Astrocyte (in vitro differentiated cells and primary cell): Measurements from ENCODE around the gene CNDP2. TPM values are rescaled to one million over a fixed set of nuclear protein-coding genes. Genes with fewer than 3 reads are reported as not detected.
A peak's percentile ranks its signal among the peaks of the same experiment; 100 is the strongest.

Experiments used
- DNase-seq: peaks from one replicate; pipeline ENCODE4 v3.0.0-alpha.2; 2010; ENCODE audit warnings: low read depth
- FAIRE-seq: peaks from 2 replicates; lab custom pipeline; 2011; peaks lifted over from hg19 to GRCh38; lab: Jason Lieb, UNC
- H2AFZ ChIP-seq: 2 replicates; pipeline ENCODE4 v1.6.0; 2012; ENCODE audit warnings: low read depth, low read length, inconsistent platforms
- H3K27ac ChIP-seq: 2 replicates; pipeline ENCODE4 v1.5.1; 2011; ENCODE audit warnings: low read depth, low read length, inconsistent platforms
- H3K27me3 ChIP-seq: 2 replicates; pipeline ENCODE4 v1.6.0; 2011; ENCODE audit warnings: low read length, inconsistent platforms; ENCODE audit not compliant: insufficient read depth
- H3K36me3 ChIP-seq: 2 replicates; pipeline ENCODE4 v1.5.1; 2011; ENCODE audit warnings: low read length, inconsistent platforms; ENCODE audit not compliant: insufficient read depth
- H3K4me1 ChIP-seq: 2 replicates; pipeline ENCODE4 v1.5.1; 2011; ENCODE audit warnings: low read length, inconsistent platforms; ENCODE audit not compliant: insufficient read depth
- H3K4me2 ChIP-seq: 2 replicates; pipeline ENCODE4 v1.6.0; 2012; ENCODE audit warnings: low read length, inconsistent platforms
- H3K4me3 ChIP-seq: 2 replicates; pipeline ENCODE4 v1.5.1; 2011; ENCODE audit warnings: low read depth, mild to moderate bottlenecking, low read length, inconsistent platforms; ENCODE audit not compliant: insufficient read depth
- H3K79me2 ChIP-seq: 2 replicates; pipeline ENCODE4 v1.6.0; 2012; ENCODE audit warnings: mild to moderate bottlenecking, low read length, inconsistent platforms; ENCODE audit not compliant: insufficient read depth
- H3K9ac ChIP-seq: 2 replicates; pipeline ENCODE4 v1.6.0; 2012; ENCODE audit warnings: mild to moderate bottlenecking, low read length, inconsistent platforms
- H3K9me3 ChIP-seq: 2 replicates; pipeline ENCODE4 v1.5.1; 2012; ENCODE audit warnings: low read depth, mild to moderate bottlenecking, low read length, inconsistent platforms; ENCODE audit not compliant: insufficient read depth
- H4K20me1 ChIP-seq: 2 replicates; pipeline ENCODE4 v1.6.0; 2012; ENCODE audit warnings: low read length, inconsistent platforms; ENCODE audit not compliant: insufficient read depth
- H3K27ac Mint-ChIP-seq: one replicate; pipeline ENCODE4 v1.8.0; 2021; ENCODE audit warnings: mild to moderate bottlenecking, mixed read lengths; ENCODE audit not compliant: unreplicated experiment
- H3K27me3 Mint-ChIP-seq: one replicate; pipeline ENCODE4 v1.8.0; 2021; ENCODE audit warnings: low read depth, mixed read lengths; ENCODE audit not compliant: unreplicated experiment
- H3K36me3 Mint-ChIP-seq: one replicate; pipeline ENCODE4 v1.8.0; 2021; ENCODE audit warnings: low read depth, mixed read lengths; ENCODE audit not compliant: unreplicated experiment
- H3K4me1 Mint-ChIP-seq: one replicate; pipeline ENCODE4 v1.8.0; 2021; ENCODE audit warnings: low read depth, mixed read lengths; ENCODE audit not compliant: unreplicated experiment
- H3K4me3 Mint-ChIP-seq: one replicate; pipeline ENCODE4 v1.8.0; 2021; ENCODE audit warnings: mild to moderate bottlenecking, moderate library complexity, mixed read lengths; ENCODE audit not compliant: unreplicated experiment
- H3K9me3 Mint-ChIP-seq: one replicate; pipeline ENCODE4 v1.8.0; 2021; ENCODE audit warnings: mild to moderate bottlenecking, mixed read lengths; ENCODE audit not compliant: unreplicated experiment
- CTCF ChIP-seq: IDR thresholded peaks from 2 replicates; pipeline ENCODE4 v1.5.1; 2011; ENCODE audit warnings: low read depth, mild to moderate bottlenecking, inconsistent platforms, low read length, moderate library complexity; ENCODE audit not compliant: insufficient read depth
- EZH2 ChIP-seq: IDR thresholded peaks from 2 replicates; pipeline ENCODE4 v1.6.1; 2012; ENCODE audit warnings: mild to moderate bottlenecking, low read length, inconsistent platforms; ENCODE audit not compliant: insufficient read depth
- total RNA-seq: library from RNA; stranded (reverse); gene quantifications from 2 replicates; pipeline ENCODE4 v1.2.1, GENCODE V29; 2021

The CNDP2 gene
- total RNA-seq, 1 donor from 2014 or later = 149 TPM

GRCh38 chr18:74551936-74552555 is 55.9 kb downstream of the CNDP2 start:
- TF ChIP-seq CTCF (peak; percentile 83), EZH2 (no peak)
- Histone ChIP-seq H3K79me2 (no peaks in the 10 kb centered on the region), H2AFZ (no peak overlapping the region), H3K4me2 (no peak overlapping the region), H3K27me3 (peaks cover 3% of the 10 kb centered on the region), H3K4me1 (no peaks in the 10 kb centered on the region), H3K9ac (no peak overlapping the region), H4K20me1 (no peaks in the 10 kb centered on the region), H3K36me3 (no peaks in the 10 kb centered on the region), H3K9me3 (peaks cover 7% of the 10 kb centered on the region), H3K4me3 (no peak overlapping the region), H3K27ac (no peak overlapping the region)
- peak; percentile 51 for DNase-seq
- Mint-ChIP-seq H3K27ac (no peak overlapping the region), H3K4me3 (no peak overlapping the region), H3K36me3 (no peaks in the 10 kb centered on the region), H3K27me3 (peaks cover 30% of the 10 kb centered on the region), H3K9me3 (peaks cover 22% of the 10 kb centered on the region), H3K4me1 (no peaks in the 10 kb centered on the region)
- FAIRE-seq = peak; percentile 26

DNA sequence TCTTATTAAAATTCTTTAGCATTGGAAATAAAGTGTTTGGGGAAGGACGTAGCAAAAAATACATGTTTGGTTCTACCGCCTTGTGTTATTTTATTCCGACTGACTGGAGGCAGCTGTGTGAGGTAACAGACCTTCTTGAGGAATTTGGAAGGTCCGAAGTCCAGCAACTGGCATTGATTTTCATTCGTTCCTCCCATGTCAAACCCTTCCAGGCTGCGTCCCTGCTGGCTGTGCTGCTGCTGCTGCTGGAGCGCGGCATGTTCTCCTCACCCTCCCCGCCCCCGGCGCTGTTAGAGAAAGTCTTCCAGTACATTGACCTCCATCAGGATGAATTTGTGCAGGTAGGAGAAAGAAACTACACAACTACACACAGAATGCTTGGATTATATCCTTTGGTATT is 60.0 kb downstream of the CNDP2 start:
- peaks cover 35% of the 10 kb centered on the region for H3K27me3 Mint-ChIP-seq
- no peak for FAIRE-seq
- no peak overlapping the region for H3K27ac Mint-ChIP-seq

More for the DNA sequence above, 60.0 kb downstream of the CNDP2 start:
- Histone ChIP-seq H3K4me1 (no peaks in the 10 kb centered on the region), H3K4me2 (no peak overlapping the region), H3K4me3 (no peak overlapping the region), H3K36me3 (no peaks in the 10 kb centered on the region), H3K9me3 (no peaks in the 10 kb centered on the region), H3K27ac (no peak overlapping the region), H3K9ac (no peak overlapping the region), H2AFZ (no peak overlapping the region), H3K79me2 (no peaks in the 10 kb centered on the region), H4K20me1 (no peaks in the 10 kb centered on the region), H3K27me3 (peaks cover 3% of the 10 kb centered on the region)
- Mint-ChIP-seq H3K4me1 (no peaks in the 10 kb centered on the region), H3K4me3 (no peak overlapping the region), H3K36me3 (no peaks in the 10 kb centered on the region), H3K9me3 (no peaks in the 10 kb centered on the region)
- TF ChIP-seq EZH2 = no peak
- TF ChIP-seq CTCF = no peak
- no peak for DNase-seq
